GM23338 (cell line): ENCODE measurements around the gene JMJD7. TPM values are rescaled to one million over a fixed set of nuclear protein-coding genes. Genes with fewer than 3 reads are reported as not detected.

Experiments
- ATAC-seq: fragments of 200-7000 bp; cut with Tn5 transposase; 3 replicates; pipeline ENCODE4 v1.9.1; 2020
- DNase-seq: peaks from one replicate; pipeline ENCODE4 v3.0.0-alpha.2; 2015; ENCODE audit warnings: low spot score
- H2AFZ ChIP-seq: fragments of 200-600 bp; sonication (generic); 2 replicates; pipeline ENCODE4 v1.8.0; 2016; ENCODE audit warnings: antibody characterized with exemption, mild to moderate bottlenecking, moderate library complexity
- H3F3A ChIP-seq: fragments of 200-600 bp; sonication (generic); replicated peaks from 2 replicates; pipeline ENCODE4 v1.8.0; 2017; ENCODE audit warnings: antibody characterized with exemption, mixed run types, low read depth
- H3K27ac ChIP-seq: fragments of 200-600 bp; sonication (generic); 2 replicates; pipeline ENCODE4 v1.6.1; 2016; ENCODE audit warnings: low read depth
- H3K27me3 ChIP-seq: fragments of 200-600 bp; sonication (generic); 2 replicates; pipeline ENCODE4 v1.8.0; 2016; ENCODE audit warnings: mild to moderate bottlenecking, mixed run types, moderate library complexity; ENCODE audit not compliant: insufficient read depth
- H3K36me3 ChIP-seq: fragments of 200-600 bp; sonication (generic); 2 replicates; pipeline ENCODE4 v1.8.0; 2016; ENCODE audit warnings: mild to moderate bottlenecking; ENCODE audit not compliant: insufficient read depth
- H3K4me1 ChIP-seq: fragments of 200-600 bp; sonication (generic); 2 replicates; pipeline ENCODE4 v1.8.0; 2016; ENCODE audit warnings: mild to moderate bottlenecking, moderate library complexity; ENCODE audit not compliant: insufficient read depth
- H3K4me2 ChIP-seq: fragments of 200-600 bp; sonication (generic); 2 replicates; pipeline ENCODE4 v1.7.1; 2017; ENCODE audit warnings: mixed run types
- H3K4me3 ChIP-seq: fragments of 200-600 bp; sonication (generic); 2 replicates; pipeline ENCODE4 v1.6.1; 2016; ENCODE audit warnings: mixed run types
- H3K79me2 ChIP-seq: fragments of 200-600 bp; sonication (generic); replicated peaks from 2 replicates; pipeline ENCODE4 v1.8.0; 2017; ENCODE audit warnings: mild to moderate bottlenecking; ENCODE audit not compliant: insufficient read depth
- H3K9me2 ChIP-seq: fragments of 200-600 bp; sonication (generic); 2 replicates; pipeline ENCODE4 v1.8.0; 2017; ENCODE audit not compliant: insufficient read depth
- H4K20me1 ChIP-seq: fragments of 200-600 bp; sonication (generic); replicated peaks from 2 replicates; pipeline ENCODE4 v1.8.0; 2017; ENCODE audit warnings: mild to moderate bottlenecking; ENCODE audit not compliant: insufficient read depth
- H3K27ac Mint-ChIP-seq: 2 replicates; pipeline ENCODE4 v1.8.0; 2020; ENCODE audit warnings: inconsistent platforms, mild to moderate bottlenecking, moderate library complexity, mixed read lengths
- H3K27me3 Mint-ChIP-seq: 3 replicates; pipeline ENCODE4 v1.8.0; 2022; ENCODE audit warnings: low read depth, mild to moderate bottlenecking, moderate library complexity, mixed read lengths, inconsistent platforms; ENCODE audit not compliant: insufficient read depth, poor library complexity
- H3K36me3 Mint-ChIP-seq: 3 replicates; pipeline ENCODE4 v1.8.0; 2021; ENCODE audit warnings: low read depth, mild to moderate bottlenecking, inconsistent platforms, moderate library complexity, mixed read lengths
- H3K4me1 Mint-ChIP-seq: 3 replicates; pipeline ENCODE4 v1.8.0; 2020; ENCODE audit warnings: mild to moderate bottlenecking, inconsistent platforms, mixed read lengths
- H3K4me3 Mint-ChIP-seq: 3 replicates; pipeline ENCODE4 v1.8.0; 2021; ENCODE audit warnings: moderate library complexity, mild to moderate bottlenecking, inconsistent platforms, mixed read lengths
- H3K9me3 Mint-ChIP-seq: 3 replicates; pipeline ENCODE4 v1.8.0; 2020; ENCODE audit warnings: moderate library complexity, mild to moderate bottlenecking, inconsistent platforms, mixed read lengths
- CREB1 ChIP-seq: fragments of 250-450 bp; sonication (Bioruptor Pico); IDR thresholded peaks from 2 replicates; pipeline ENCODE4 v1.5.0; 2020; ENCODE audit warnings: low read depth, mild to moderate bottlenecking, moderate library complexity
- CTCF ChIP-seq, 2 experiments: fragments of 200-600 bp in 1 of 2; sonication (generic) in 1 of 2; conservative IDR thresholded peaks; 2 replicates each; pipeline versions ENCODE4 v1.5.1 to v1.6.1; 2016 to 2017; ENCODE audit warnings: antibody characterized with exemption in 2 of 2, low read depth in 2 of 2, mild to moderate bottlenecking in 2 of 2, moderate library complexity in 1 of 2
- ETS1 ChIP-seq: IDR thresholded peaks from 2 replicates; pipeline ENCODE4 v1.6.1; 2016; ENCODE audit warnings: antibody characterized with exemption
- EZH2 ChIP-seq: fragments of 200-600 bp; sonication (generic); IDR thresholded peaks from one replicate; pipeline ENCODE4 v1.8.0; 2017; ENCODE audit warnings: antibody characterized with exemption, mild to moderate bottlenecking, low read depth; ENCODE audit not compliant: unreplicated experiment
- REST ChIP-seq: IDR thresholded peaks from one replicate; pipeline ENCODE4 v1.6.1; 2018; ENCODE audit warnings: antibody characterized with exemption; ENCODE audit not compliant: unreplicated experiment
- ZNF462 ChIP-seq: fragments of 250-450 bp; sonication (Bioruptor Pico); IDR thresholded peaks from 2 replicates; pipeline ENCODE4 v1.5.0; 2020; ENCODE audit warnings: mild to moderate bottlenecking, moderate library complexity
- polyA plus RNA-seq: library from polyadenylated mRNA; unstranded; fragments of >200 nt; fragmentation: Nextera tagmentation; extraction: Ambion mirVana; gene quantifications from 2 replicates; pipeline ENCODE4 v1.2.1, GENCODE V29; 2016
- total RNA-seq: library from RNA; depleted of rRNA; stranded (reverse); fragments of >200 nt; shearing (Covaris generic); gene quantifications from 2 replicates; pipeline ENCODE4 v1.2.3, GENCODE V29; 2014

The JMJD7 gene
- total and polyA plus RNA-seq, 2 experiments from 2014 or later = 8.5 to 9.2 TPM

GRCh38 chr15:41857316-41857715 is 29.4 kb downstream of the JMJD7 start (continued):
- TF ChIP-seq ZNF462 (no peak), REST (no peak), CREB1 (CRISPR knock-in tag) (no peak), EZH2 (no peak)

GRCh38 chr15:41858756-41859155 is 30.9 kb downstream of the JMJD7 start:
- no peaks in the 10 kb centered on the region for H3K79me2 ChIP-seq
- H4K20me1 ChIP-seq = no peaks in the 10 kb centered on the region
- no peak overlapping the region for H2AFZ ChIP-seq
- H3K4me3 ChIP-seq = no peak overlapping the region
- no peak overlapping the region for H3K27ac ChIP-seq
- H3K9me2 ChIP-seq = no peaks in the 10 kb centered on the region
- Mint-ChIP-seq H3K27me3 (peaks cover 9% of the 10 kb centered on the region), H3K4me1 (peaks cover 12% of the 10 kb centered on the region), H3K36me3 (no peaks in the 10 kb centered on the region), H3K9me3 (no peaks in the 10 kb centered on the region), H3K4me3 (no peak overlapping the region), H3K27ac (no peak overlapping the region)
- DNase-seq = peak; percentile 41
- no peak overlapping the region for H3K4me2 ChIP-seq
- peak; percentile 42 to 50 for TF ChIP-seq CTCF (conservative IDR thresholded peaks at IDR 0.05; ENCODE audit: low read depth in 2 of 2)
- no peak for TF ChIP-seq ETS1
- H3K36me3 ChIP-seq = no peaks in the 10 kb centered on the region
- H3F3A ChIP-seq = no peaks in the 10 kb centered on the region
- no peaks in the 10 kb centered on the region for H3K27me3 ChIP-seq
- ATAC-seq = peak; percentile 13
- no peaks in the 10 kb centered on the region for H3K4me1 ChIP-seq
